GM12874 (cell line): ENCODE results near the gene NBAS.

Experiments used
- TF ChIP-seq, protein P1 (sequence below): IDR thresholded peaks from 2 replicates; pipeline ENCODE4 v1.5.1; 2011; ENCODE audit warnings: low read depth, mild to moderate bottlenecking, control low read depth, low read length, moderate library complexity; ENCODE audit not compliant: insufficient read depth

Gene NBAS

DNA sequence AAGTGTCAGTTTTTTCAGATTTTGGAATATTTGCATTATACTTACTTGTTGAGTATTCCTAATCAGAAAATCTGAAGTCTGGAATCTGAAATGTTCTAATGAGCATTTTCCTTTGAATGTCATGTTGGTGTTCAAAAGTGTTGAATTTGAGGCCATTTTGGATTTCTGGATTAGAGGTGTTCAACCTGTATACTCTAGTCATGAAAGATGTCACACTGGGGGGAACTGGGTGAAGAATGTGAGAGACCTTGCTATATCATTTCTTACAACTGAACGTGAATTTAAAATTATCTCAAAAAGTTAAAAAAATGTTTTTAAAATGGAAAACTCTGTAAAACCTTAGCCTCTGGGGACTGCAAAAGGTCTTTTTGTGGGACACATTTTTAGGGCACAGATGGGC is 384.5 kb downstream of the NBAS start:
- TF ChIP-seq, protein P1, sequence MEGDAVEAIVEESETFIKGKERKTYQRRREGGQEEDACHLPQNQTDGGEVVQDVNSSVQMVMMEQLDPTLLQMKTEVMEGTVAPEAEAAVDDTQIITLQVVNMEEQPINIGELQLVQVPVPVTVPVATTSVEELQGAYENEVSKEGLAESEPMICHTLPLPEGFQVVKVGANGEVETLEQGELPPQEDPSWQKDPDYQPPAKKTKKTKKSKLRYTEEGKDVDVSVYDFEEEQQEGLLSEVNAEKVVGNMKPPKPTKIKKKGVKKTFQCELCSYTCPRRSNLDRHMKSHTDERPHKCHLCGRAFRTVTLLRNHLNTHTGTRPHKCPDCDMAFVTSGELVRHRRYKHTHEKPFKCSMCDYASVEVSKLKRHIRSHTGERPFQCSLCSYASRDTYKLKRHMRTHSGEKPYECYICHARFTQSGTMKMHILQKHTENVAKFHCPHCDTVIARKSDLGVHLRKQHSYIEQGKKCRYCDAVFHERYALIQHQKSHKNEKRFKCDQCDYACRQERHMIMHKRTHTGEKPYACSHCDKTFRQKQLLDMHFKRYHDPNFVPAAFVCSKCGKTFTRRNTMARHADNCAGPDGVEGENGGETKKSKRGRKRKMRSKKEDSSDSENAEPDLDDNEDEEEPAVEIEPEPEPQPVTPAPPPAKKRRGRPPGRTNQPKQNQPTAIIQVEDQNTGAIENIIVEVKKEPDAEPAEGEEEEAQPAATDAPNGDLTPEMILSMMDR: no peak

GRCh38 chr2:15174567-15174966 is 386.6 kb downstream of the NBAS start:
- TF ChIP-seq, protein P1: no peak

DNA sequence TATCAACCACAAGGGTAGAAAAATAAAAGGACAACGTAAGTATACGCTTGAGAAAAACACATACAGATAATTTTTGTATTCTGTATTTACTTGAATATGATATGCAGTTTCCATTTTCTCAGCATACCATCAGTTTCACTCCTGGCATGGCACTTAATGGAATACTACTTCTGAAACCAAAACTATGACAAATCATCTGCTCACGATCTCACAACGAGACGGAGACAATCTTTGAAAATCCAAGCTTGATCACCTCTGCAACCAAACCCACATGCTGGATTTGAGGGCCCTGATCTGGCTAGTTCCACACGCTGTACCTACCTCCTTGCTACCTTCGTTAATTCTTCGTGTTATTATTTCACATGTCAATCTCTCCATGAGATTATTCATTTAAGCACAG is 387.6 kb downstream of the NBAS start:
- TF ChIP-seq, protein P1: no peak

- TF ChIP-seq, protein P1: no peak
Measured at GRCh38 chr2:15172825-15173224, 388.3 kb downstream of the NBAS start.

DNA sequence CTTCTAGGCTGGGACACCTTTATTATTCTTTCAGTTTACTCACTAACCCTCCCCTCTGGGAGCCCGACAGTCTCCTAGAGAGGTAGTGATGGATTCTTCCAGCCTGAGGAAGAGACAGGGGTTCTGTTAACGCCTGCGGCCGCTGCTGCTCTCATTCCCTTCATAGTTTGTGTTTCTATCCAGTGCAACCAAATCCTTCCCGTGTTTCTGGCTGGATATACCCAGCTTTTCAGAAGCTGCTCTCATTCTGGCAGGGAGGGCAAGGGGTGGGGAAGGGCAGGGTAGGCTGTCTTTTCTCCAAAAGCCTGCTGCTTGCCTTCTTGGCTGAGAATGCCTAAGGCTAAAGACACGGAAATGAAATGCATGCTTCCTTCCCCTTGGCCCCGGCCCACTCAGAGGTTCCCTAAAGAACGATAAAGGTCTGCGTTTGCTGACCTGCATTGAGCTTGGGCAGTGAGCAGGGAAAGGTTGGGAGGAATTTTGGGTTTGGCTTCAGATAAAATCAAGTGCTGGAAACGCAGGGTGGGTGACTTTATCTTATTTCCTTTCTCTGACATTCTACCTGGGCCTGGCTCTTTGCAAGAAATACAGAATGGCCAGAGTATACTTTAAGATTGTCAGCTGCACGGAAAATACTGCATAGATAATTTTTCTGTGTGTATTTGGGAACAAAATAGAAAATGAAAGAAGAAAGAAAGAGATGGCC is 390.9 kb downstream of the NBAS start:
- TF ChIP-seq, protein P1: no peak

DNA sequence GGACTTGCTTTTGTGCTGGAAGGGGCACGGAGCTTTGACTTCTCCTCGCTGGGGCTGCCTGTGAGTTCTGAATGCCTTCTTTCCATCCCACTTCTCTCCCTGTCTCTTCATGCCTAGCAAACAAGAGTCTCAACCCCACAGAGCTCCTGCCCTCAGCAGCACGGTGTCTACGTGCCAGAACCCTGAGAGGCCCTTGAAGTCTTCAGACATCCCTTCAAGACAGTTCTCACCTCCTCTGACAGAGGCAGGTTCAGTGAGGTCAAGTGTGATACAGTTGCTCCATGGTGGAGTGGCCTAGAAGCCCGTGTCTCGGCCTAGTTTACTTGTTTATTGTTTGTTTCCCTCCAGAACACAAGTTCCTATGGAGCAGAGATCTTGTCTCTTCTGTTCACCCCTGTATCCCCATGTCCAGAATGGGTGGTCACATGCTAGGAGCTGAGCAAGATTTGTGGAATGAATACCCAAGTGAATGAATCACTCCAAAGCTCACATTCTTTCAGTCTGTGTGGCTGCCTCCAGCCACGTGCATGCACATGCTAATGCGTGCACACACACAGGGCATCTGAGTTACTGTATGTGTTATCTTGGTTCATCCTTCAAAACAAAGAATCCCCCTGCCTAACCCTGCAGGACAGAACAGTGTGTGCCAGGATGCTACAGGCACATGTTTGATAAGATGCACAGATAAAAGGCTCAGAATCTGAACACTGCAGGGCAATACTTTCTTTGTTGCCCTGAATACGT is 391.6 kb downstream of the NBAS start:
- TF ChIP-seq, protein P1: no peak

GRCh38 chr2:15168116-15168515 is 393.0 kb downstream of the NBAS start:
- TF ChIP-seq, protein P1: no peak
